PC-9 (cell line): ENCODE results near the gene CCR5AS.

Experiments used
- CTCF ChIP-seq: fragments of 200-600 bp; sonication (generic); conservative IDR thresholded peaks from 2 replicates; pipeline ENCODE4 v1.6.1; 2017; ENCODE audit warnings: mixed run types, antibody characterized with exemption, mild to moderate bottlenecking, moderate library complexity
- EZH2 ChIP-seq: fragments of 200-600 bp; sonication (generic); IDR thresholded peaks from 2 replicates; pipeline ENCODE4 v1.8.0; 2017; ENCODE audit warnings: antibody characterized with exemption, low read depth

GRCh38 chr3:46399557-46399956 is 7.3 kb downstream of the CCR5AS start:
- TF ChIP-seq EZH2 (no peak), CTCF (no peak)
